DND-41 (cell line): ENCODE results near the gene ENTREP1.

Experiments used
- ATAC-seq: fragments of 200-7000 bp; cut with Tn5 transposase; 3 replicates; pipeline ENCODE4 v1.9.1; 2021; ENCODE audit warnings: low read depth; ENCODE audit not compliant: insufficient read depth
- DNase-seq: peaks from one replicate; pipeline ENCODE4 v3.0.0-alpha.2; 2020
- H2AFZ ChIP-seq: 2 replicates; pipeline ENCODE4 v1.6.0; 2012; ENCODE audit warnings: low read depth, low read length
- H3K27ac ChIP-seq: 2 replicates; pipeline ENCODE4 v1.5.1; 2012; ENCODE audit warnings: low read length, inconsistent platforms
- H3K27me3 ChIP-seq: fragments of 200-600 bp; sonication (generic); 2 replicates; pipeline ENCODE4 v1.6.0; 2012; ENCODE audit warnings: low read length, mild to moderate bottlenecking, inconsistent platforms; ENCODE audit not compliant: insufficient read depth, poor library complexity
- H3K36me3 ChIP-seq: 2 replicates; pipeline ENCODE4 v1.5.1; 2012; ENCODE audit warnings: low read length, inconsistent platforms; ENCODE audit not compliant: insufficient read depth
- H3K4me1 ChIP-seq: 2 replicates; pipeline ENCODE4 v1.5.1; 2012; ENCODE audit warnings: mild to moderate bottlenecking, low read length; ENCODE audit not compliant: insufficient read depth
- H3K4me2 ChIP-seq: 2 replicates; pipeline ENCODE4 v1.6.0; 2012; ENCODE audit warnings: mild to moderate bottlenecking, moderate library complexity, low read length, inconsistent platforms; ENCODE audit not compliant: insufficient read depth
- H3K4me3 ChIP-seq, 2 experiments: fragments of 200-600 bp in 1 of 2; shearing (Covaris generic) in 1 of 2; 2 replicates each; pipeline ENCODE4 v1.5.1; 2012 to 2016; ENCODE audit warnings: inconsistent platforms in 2 of 2, low read length in 2 of 2, mild to moderate bottlenecking in 2 of 2, low read depth in 1 of 2, moderate library complexity in 1 of 2
- H3K79me2 ChIP-seq: 2 replicates; pipeline ENCODE4 v1.6.0; 2012; ENCODE audit warnings: low read length, inconsistent platforms; ENCODE audit not compliant: insufficient read depth
- H3K9ac ChIP-seq: 2 replicates; pipeline ENCODE4 v1.6.0; 2012; ENCODE audit warnings: low read depth, mild to moderate bottlenecking, inconsistent platforms, low read length, moderate library complexity
- H3K9me3 ChIP-seq: 2 replicates; pipeline ENCODE4 v1.5.1; 2012; ENCODE audit warnings: low read length, moderate library complexity, mild to moderate bottlenecking, inconsistent platforms; ENCODE audit not compliant: insufficient read depth, severe bottlenecking
- H4K20me1 ChIP-seq: 2 replicates; pipeline ENCODE4 v1.6.0; 2012; ENCODE audit warnings: low read length; ENCODE audit not compliant: insufficient read depth
- EZH2 ChIP-seq: IDR thresholded peaks from 3 replicates; pipeline ENCODE4 v1.6.1; 2012; ENCODE audit warnings: borderline replicate concordance, low read depth, mild to moderate bottlenecking, moderate library complexity, low read length, inconsistent platforms; ENCODE audit not compliant: severe bottlenecking
- TF ChIP-seq, protein P1 (sequence below): IDR thresholded peaks from 2 replicates; pipeline ENCODE4 v1.5.1; 2012; ENCODE audit warnings: borderline replicate concordance, low read length, moderate library complexity, mild to moderate bottlenecking; ENCODE audit not compliant: poor library complexity, severe bottlenecking; ENCODE audit errors: extremely low read depth

The ENTREP1 gene

DNA sequence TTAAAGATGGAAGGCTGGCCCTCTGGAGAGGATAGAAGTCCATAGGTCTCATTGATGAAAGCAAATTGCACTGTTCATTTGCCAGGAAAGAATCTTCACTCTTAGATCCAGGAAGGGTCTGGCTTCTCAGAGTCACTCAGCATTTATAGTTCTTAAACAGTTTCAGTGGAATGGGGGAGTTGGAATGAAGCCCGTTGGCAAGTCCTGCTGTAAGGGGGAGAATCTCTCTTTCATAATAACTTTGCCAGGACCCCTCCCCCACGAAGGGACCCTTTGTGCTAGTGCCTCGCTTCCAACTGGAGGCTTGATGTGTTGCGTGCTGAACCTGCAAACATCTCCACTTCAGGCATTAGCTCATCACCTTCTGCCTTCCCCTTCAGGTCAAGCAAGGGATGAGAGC, 57.1 kb downstream of the ENTREP1 start:
- Histone ChIP-seq H3K9me3 (no peaks in the 10 kb centered on the region), H3K4me3 (no peak overlapping the region), H3K27me3 (no peaks in the 10 kb centered on the region)

DNA sequence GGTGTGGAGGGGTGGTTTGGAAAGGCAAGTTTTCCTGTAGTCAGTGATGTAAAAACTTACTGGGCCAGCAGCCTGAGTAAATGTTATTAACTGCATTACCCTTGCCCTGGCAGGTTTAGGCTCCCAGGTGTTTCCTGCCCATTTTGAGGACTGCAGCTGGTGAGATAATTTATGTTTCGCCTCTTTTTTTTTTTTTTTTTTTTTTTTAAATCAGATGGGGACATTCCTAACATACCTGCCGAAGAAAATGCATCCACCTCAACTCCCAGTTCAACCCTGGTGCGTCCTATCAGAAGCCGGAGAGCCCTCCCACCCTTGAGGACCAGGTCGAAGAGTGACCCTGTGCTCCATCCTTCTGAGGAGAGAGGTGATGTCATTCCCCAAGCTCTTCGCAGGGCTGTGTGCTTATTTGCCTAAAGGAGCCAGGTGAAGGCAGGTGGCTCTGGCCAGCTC, 60.6 kb downstream of the ENTREP1 start:
- Histone ChIP-seq H3K36me3 (no peaks in the 10 kb centered on the region), H3K4me3 (no peak overlapping the region), H3K27me3 (no peaks in the 10 kb centered on the region), H3K9ac (no peak overlapping the region), H3K4me1 (no peaks in the 10 kb centered on the region), H4K20me1 (no peaks in the 10 kb centered on the region), H3K4me2 (no peak overlapping the region), H3K79me2 (no peaks in the 10 kb centered on the region), H3K9me3 (no peaks in the 10 kb centered on the region), H3K27ac (no peak overlapping the region), H2AFZ (no peak overlapping the region)
- DNase-seq (no peak), ATAC-seq (no peak)
- TF ChIP-seq, protein P1, sequence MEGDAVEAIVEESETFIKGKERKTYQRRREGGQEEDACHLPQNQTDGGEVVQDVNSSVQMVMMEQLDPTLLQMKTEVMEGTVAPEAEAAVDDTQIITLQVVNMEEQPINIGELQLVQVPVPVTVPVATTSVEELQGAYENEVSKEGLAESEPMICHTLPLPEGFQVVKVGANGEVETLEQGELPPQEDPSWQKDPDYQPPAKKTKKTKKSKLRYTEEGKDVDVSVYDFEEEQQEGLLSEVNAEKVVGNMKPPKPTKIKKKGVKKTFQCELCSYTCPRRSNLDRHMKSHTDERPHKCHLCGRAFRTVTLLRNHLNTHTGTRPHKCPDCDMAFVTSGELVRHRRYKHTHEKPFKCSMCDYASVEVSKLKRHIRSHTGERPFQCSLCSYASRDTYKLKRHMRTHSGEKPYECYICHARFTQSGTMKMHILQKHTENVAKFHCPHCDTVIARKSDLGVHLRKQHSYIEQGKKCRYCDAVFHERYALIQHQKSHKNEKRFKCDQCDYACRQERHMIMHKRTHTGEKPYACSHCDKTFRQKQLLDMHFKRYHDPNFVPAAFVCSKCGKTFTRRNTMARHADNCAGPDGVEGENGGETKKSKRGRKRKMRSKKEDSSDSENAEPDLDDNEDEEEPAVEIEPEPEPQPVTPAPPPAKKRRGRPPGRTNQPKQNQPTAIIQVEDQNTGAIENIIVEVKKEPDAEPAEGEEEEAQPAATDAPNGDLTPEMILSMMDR: no peak
- no peak for TF ChIP-seq EZH2

More for the DNA sequence above, 57.1 kb downstream of the ENTREP1 start:
- DNase-seq: no peak
- Histone ChIP-seq H3K4me2 (no peak overlapping the region), H3K79me2 (no peaks in the 10 kb centered on the region), H3K4me1 (no peaks in the 10 kb centered on the region), H3K27ac (no peak overlapping the region), H3K9ac (no peak overlapping the region), H2AFZ (no peak overlapping the region), H3K36me3 (no peaks in the 10 kb centered on the region), H4K20me1 (no peaks in the 10 kb centered on the region)
- TF ChIP-seq EZH2: no peak
- TF ChIP-seq, protein P1: no peak
- ATAC-seq: no peak

DNA sequence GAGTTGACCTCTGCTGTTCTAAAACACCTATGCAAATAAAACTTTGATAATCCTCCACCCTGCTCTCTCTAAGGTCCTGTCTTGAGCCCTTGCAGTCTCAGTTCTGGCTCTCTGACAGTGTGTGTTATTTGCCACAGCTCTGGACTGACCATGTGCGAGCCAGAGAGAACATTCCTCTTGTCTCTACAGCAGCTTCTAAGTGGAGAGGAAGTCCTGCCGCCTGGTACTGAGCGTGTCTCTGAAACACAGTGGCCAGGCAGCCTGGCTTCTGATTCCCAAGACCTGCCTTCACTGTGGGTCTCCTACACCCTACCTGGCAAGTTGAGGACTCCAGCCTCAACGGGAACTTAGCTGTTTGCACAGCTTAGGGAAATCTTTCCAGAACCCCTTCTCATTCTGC, 61.6 kb downstream of the ENTREP1 start:
- H3K27ac ChIP-seq: no peak overlapping the region
- H3K79me2 ChIP-seq: no peaks in the 10 kb centered on the region
- no peaks in the 10 kb centered on the region for H3K4me1 ChIP-seq
- no peak for ATAC-seq
- H3K4me3 ChIP-seq: no peak overlapping the region
- H3K36me3 ChIP-seq: no peaks in the 10 kb centered on the region
- H3K27me3 ChIP-seq: no peaks in the 10 kb centered on the region
- no peaks in the 10 kb centered on the region for H3K9me3 ChIP-seq
- no peak for DNase-seq
- no peak for TF ChIP-seq EZH2
- TF ChIP-seq, protein P1: no peak
- H4K20me1 ChIP-seq: no peaks in the 10 kb centered on the region
- no peak overlapping the region for H3K9ac ChIP-seq
- H3K4me2 ChIP-seq: no peak overlapping the region
- no peak overlapping the region for H2AFZ ChIP-seq

DNA sequence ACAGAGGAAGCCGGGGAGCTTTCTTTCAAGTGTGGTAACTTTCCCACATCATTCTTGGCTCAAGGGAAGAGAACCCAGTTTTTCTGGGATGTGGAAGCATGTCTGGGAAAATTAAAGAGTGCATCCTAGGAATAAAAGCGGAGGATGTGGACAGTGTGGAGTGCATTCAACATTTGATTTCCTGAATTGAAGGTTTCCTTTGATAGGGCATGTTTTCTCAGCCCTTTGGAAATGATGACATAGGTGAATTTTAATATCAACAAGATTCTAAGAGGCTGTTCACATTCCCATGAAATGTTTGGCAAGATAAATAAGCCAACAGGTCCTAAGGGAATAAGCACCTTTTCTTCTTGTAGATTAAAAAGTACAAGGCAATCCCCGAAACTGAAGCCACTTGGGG, 63.6 kb downstream of the ENTREP1 start:
- DNase-seq (no peak), ATAC-seq (no peak)
- H3K36me3 ChIP-seq: no peaks in the 10 kb centered on the region
- H3K27me3 ChIP-seq: no peaks in the 10 kb centered on the region
- H3K4me1 ChIP-seq: no peaks in the 10 kb centered on the region
- H3K9me3 ChIP-seq: no peaks in the 10 kb centered on the region
- H3K4me3 ChIP-seq: no peak overlapping the region
- H3K79me2 ChIP-seq: no peaks in the 10 kb centered on the region
- H3K4me2 ChIP-seq: no peak overlapping the region
- no peak overlapping the region for H2AFZ ChIP-seq
- H4K20me1 ChIP-seq: no peaks in the 10 kb centered on the region
- H3K9ac ChIP-seq: no peak overlapping the region
- TF ChIP-seq EZH2: no peak
- TF ChIP-seq, protein P1: no peak
- H3K27ac ChIP-seq: no peak overlapping the region
